Glomerular visceral epithelial cell (primary cell): Measurements from ENCODE around the gene SENP8.
"Not testable (repeated sequence)": the region's sequence is repeated elsewhere in the genome, so short reads cannot be mapped to it uniquely, and the experiment has no call there.

Experiments used
- DNase-seq: peaks from one replicate; pipeline ENCODE4 v3.0.0-alpha.2; 2016; ENCODE audit errors: extremely low spot score

The SENP8 gene

DNA sequence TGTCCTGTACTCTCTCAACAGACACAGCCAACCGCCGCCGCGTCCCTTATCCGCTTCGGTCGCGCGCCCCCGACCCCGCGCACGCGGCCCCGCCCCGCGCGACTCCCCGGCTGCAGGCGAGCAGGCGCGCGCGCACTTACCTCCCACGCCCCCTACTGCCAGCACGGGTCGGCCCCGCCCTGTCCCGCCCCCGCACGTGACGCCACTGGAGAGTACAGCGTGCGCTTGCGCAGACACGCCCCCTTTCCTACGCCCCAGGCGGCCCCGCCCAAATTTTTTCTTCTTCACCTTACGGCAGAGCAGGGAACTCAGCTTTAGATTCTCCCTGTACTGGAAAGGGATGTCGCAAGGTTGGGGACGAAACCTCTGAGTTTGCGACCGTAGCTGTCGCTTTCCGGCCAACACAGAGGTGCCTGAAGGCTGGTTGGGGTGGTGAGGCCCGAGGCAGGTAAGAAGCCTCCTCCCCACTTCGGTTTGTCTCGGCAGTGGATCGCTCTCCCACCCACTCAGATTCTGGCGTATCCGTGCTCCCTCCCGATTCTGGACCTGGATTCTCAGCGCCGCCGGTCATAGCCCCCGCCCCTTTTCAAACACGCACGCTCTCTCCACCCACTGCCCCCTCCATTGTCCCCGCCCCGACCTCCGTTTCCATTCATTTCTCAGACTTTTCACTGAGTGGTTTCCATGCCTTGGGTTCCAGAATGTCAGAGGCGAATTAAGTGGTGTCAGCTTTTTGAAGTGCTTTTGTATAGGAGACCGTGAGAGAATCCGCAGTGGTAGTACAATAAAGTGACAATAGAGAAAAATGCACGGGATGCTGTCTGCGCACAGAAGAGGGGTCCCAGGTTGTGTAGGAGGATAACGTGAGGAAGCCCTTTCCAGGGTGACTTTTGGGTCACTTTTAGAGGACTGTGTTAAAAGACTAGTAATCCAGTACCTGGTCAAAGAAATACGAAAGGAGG lies at the start of gene SENP8, which contains the start of gene MYO9A:
SENP8 (plus strand) TSS at position 387 of the 962 bp plus-strand sequence. CDS start 21,221 bp downstream, outside the sequence.
MYO9A (minus strand) TSS at position 134 of the 962 bp plus-strand sequence. CDS start 71,587 bp downstream, outside the sequence.
- peak; percentile 99 for DNase-seq

DNA sequence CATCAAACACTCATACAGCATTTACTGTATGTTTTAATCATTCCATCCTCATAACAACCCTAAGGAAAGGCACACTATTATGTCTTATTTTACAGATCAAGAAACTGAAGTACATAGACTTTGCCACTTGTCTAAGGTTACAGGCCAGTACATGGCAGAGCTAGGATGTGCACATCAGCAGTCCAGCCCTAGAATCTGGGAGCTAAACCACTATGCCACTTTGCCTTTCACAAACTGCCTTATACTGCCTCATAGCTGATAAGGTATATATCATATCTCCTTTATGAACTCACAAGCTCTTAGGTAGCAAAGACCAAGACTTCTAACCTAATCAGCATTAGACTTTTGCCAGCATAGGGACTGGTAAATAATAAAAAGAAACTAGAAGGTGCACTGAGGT lies 49.3 kb upstream of the SENP8 start:
- DNase-seq: no peak

DNA sequence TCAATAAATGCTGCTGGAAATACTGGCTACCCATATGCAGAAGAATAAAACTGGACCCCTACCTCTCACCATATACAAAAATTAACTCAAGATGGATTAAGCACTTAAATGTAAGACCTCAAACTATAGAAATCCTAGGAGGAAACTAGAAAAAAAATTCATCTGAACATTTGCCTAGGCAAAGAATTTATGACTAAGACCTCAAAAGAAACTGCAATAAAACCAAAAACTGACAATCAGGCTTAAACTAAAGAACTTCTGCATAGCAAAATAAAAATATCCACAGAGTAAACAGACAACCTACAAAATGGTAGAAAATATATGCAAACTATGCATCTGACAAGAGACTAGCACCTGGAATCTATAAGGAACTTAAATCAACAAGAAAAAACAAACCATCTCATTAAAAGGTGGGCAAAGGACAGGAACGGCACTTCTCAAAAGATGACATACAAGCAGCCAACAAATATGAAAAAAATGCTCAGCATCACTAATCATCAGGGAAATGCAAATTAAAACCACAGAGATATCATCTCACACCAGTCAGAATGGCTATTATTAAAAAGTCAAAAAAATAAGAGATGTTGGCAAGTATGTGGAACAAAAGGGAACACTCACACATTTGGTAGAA lies 47.3 kb upstream of the SENP8 start:
- no peak for DNase-seq

DNA sequence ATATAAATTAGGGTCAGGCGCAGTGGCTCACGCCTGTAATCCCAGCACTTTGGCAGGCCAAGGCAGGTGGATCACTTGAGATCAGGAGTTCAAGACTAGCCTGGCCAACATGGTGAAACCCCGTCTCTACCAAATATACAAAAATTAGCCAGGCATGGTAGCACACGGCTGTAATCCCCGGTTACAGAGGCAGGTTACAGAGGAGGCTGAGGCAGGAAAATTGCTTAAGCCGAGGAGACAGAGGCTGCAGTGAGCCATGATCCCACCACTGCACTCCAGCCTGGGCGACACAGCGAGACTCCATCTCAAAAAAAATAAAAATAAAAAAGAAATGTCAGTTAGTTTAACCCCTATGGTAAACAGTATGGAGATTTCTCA lies 46.8 kb upstream of the SENP8 start:
- not testable (repeated sequence) for DNase-seq

DNA sequence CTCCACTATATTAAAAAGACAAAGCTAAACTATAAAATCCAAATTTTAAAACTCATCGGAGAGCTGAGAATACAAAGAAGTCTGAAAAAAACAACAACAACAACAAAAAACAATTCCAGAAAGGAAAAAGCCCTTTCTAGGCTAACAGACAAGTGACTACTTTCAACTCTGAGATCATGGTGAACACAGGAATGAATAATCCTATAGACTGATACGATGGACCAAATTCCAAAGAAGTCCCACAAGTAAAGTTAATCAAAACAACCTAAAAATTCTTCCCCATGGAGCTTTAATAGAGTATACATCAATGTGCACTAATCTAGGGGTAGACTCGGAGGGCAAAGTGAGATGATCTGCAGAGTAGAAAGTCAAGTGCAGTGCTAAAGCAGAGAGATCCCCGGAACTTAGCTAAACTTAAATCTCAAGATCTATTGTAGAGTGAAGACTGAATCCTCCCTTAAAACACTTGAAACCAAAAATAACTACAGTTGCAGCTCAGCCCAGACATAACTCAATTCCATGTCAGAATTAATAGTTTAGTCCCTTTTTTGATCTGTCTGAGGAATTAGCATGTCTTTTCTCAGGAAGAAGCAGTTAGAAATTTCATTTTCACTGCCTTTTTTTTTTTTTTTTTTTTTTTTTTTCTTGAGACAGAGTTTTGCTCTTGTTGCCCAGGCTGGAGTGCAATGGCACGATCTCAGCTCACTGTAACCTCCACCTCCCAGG lies 43.7 kb upstream of the SENP8 start:
- no peak for DNase-seq

DNA sequence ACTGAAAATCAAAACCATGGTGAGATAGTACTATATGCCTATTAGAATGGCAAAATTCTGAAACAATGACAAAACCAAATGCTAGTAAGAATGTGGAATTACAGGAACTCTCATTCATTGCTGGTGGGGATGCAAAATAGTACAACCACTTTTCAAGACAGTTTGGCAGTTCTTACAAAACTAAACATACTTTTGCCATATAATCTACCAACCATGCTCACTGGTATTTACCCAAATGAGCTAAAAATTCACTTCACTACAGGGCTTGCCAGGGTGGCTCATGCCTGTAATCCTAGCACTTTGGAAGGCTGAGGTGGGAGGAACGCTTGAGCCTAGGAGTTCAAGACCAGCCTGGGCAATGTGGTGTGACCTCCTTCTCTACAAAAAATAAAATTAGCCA lies 40.3 kb upstream of the SENP8 start:
- no peak for DNase-seq

DNA sequence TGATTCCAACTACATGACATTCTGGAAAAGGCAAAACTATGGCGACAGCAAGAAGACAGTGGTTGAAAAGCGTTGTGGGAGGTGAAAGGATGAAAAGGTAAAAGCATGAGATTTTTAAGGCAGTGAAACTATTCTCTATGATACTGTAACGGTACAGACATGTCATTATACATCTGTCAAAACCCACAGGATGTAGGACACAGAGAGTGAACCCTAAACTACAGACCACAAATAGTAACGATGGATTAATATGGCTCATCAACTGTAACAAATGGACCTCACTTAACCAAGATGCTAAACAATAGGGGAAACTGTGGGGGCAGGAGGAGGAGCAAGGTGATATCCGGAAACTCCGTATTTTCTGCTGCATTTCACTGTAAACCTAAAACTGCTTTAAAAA lies 39.3 kb upstream of the SENP8 start:
- no peak for DNase-seq

DNA sequence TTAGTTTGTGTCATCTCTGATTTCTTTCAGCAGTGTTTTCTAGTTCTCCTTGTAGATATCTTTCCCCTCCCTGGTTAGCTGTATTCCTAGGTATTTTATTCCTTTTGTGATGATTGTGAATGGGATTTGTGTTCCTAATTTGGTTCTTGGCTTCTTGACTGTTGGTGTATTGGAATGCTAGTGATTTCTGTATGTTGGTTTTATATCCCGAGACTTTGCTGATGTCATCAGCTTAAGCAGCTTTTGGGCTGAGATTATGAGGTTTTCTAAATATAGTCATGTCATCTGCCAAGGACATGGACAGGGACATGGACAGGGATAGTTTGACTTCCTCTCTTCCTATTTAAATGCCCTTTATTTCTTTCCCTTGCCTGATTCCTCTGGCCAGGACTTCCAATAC lies 36.0 kb upstream of the SENP8 start:
- no peak for DNase-seq

DNA sequence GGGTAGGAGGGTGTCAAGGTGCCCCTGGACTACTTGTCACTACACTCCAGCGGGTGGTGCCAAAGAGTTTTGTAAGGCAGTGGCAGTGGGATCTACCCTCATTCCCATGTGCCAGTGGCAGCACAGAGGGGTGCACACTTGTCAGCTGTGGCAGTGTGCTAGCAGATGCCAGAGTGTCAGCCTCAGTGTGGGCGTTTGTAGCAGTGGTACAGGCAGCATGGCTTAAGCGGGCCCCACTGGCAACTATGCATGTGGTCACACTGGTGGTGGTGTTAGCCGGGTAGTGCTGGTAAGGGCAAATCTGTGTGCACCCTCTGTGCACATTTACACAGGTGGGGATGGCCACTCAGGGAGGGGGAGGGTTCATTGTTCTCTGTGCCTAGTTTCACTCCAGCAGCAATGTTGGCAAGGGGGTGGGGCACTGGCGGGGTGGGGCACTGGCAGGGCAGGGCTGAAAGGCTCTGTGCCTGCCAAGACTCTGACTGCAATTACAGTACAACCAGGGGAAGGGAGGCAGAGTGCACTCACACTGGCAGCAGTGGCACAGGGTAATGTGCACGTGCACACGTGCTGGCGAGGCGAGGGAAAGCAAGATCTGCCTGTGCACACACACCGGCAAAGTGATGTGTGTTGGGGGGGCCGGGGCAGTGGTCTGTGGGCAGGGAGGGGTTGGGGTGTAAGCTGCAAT lies 32.0 kb upstream of the SENP8 start:
- no peak for DNase-seq

DNA sequence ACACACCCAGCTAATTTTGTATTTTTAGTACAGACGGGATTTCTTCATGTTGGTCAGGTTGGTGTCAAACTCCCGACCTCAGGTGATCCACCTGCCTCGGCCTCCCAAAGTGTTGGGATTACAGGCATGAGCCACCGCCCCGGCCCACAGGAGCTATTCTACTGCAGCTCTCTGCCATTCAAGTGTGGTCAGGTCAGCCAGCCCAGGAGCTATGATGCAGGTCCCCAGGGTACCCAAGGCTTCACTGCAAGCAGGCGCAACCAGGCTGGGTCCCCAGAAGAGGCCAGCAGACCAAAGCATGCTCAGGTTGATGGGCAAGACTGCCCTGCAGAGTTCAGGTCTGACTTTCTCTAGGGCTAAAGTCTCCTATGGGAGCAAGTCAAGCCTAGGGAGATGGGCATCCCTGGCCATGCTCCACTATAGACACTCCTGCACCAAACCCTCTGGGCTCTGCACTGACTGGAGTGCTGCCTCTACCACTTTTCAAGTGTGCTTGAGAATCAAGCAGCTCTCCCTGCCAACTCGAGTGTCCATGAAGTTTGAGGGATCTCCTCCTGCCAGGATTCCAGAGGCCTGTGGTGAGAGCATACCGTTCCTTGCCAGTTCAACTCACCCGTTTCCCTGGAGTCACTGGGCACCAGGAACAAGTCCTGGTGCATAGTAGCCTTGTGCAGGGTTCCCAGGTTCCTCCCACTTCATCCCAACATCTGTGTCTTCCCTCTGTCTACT lies 31.1 kb upstream of the SENP8 start:
- no peak for DNase-seq

DNA sequence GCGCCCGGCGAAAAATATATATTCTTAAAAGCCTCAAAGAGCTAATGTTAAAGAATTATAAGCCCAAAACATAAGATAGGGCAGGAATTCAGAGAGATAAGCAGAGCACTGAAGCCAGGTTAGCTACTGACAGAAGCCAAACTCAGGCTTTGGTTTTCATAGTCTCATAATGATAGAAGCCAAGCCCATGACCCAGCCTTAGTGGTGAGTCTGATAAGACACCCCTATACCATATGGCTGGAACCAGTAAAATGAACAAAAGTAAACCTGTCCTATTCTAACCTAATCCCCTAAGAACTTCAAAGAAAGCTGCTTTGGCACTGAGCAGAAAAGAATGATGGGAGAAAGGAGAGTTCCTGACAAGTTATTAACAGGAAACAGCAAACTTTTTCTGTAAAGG lies 26.2 kb upstream of the SENP8 start:
- DNase-seq: no peak

DNA sequence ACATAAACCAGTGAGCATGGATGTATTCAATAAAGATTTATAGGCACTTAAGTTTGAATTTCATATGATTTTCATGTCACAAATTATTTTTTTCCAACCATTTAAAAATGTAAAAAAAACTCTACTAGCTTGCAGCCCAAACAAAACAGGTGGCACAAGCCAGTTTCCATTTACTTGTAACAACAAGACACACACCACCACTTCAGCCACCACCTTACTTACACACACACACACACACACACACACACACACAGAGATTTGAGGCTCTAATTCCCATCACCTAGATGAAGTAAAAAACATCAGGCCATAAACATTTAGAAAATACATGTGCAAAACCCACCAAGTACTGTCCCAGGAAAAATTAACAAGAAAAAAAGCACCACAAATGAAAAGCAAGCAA lies 25.5 kb upstream of the SENP8 start:
- DNase-seq: no peak

DNA sequence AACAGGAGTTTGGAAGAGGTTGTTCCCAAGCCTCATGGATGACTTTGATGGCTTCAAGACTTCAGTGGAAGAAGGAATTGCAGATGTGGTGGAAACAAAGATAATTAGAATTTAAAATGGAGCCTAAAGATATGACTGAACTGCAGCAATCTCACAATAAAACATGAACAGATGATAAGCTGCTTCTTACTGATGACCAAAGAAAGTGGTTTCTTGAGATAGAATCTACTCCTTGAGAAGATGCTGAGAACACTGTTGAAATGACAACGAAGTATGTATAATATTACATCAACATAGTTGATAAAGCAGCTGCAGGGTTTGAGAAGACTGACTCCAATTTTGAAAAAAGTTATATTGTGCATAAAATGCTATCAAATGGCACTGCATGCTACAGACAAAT lies 21.4 kb upstream of the SENP8 start:
- no peak for DNase-seq

DNA sequence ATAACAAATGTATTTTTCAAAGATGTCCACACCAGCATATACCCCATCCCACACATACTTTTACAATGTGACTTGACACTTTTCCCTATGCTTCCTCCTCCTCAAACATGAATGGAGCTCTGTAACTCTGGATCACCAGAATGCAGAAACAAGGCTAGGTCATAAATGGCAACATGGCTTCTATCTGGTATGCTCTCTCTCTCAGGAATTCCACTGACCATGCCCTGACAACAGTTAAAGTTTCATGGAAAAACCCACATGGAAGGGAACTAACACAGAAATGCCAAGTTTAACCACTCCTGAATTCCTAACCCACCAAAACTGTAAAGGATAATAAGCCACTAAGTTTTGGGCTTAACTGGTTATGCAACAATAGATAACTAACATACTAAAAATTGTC lies 20.2 kb upstream of the SENP8 start:
- peak; percentile 35 for DNase-seq

DNA sequence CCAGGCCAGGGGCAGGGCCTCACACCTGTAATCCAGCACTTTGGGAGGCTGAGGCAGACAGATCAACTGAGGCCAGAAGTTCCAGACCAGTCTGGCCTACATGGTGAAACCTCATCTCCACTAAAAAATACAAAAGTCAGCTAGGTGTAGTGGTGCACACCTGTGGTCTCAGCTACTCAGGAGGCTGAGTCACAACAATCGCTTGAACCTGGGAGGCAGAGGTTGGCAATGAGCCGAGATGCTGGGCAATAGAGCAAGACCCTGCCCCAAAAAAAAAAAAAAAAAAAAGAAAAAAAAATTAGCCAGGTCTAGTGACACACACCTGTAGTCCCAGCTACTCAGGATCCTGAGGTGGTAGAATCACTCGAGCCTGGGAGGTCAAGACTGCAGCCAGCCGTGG lies 19.0 kb upstream of the SENP8 start:
- no peak for DNase-seq

DNA sequence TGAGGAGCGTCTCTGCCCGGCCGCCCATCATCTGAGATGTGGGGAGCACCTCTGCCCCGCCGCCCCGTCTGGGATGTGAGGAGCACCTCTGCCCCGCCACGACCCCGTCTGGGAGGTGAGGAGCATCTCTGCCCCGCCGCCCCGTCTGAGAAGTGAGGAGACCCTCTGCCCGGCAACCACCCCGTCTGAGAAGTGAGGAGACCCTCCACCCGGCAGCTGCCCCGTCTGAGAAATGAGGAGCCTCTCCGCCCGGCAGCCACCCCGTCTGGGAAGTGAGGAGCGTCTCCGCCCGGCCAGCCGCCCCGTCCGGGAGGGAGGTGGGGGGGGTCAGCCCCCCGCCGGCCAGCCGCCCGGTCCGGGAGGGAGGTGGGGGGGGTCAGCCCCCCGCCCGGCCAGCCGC lies 17.7 kb upstream of the SENP8 start:
- DNase-seq: not testable (repeated sequence)

DNA sequence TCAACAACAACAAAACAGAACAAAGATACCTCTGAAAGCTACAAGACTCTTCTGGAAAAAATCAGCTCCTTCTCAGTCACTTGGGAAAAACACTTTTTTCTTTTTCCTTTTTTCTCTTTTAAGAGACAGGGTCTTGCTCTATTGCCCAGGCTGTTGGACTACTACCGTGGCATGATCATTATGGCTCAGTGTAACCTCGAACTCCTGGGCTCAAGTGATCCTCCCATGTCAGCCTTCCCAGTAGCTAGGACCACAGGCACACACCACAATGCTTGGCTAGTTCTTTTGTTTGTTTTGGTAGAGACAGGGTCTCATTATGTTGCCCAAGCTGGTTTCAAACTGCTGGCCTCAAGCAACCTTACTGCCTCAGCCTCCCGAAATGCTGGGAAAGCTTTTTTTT lies 13.1 kb upstream of the SENP8 start:
- no peak for DNase-seq

DNA sequence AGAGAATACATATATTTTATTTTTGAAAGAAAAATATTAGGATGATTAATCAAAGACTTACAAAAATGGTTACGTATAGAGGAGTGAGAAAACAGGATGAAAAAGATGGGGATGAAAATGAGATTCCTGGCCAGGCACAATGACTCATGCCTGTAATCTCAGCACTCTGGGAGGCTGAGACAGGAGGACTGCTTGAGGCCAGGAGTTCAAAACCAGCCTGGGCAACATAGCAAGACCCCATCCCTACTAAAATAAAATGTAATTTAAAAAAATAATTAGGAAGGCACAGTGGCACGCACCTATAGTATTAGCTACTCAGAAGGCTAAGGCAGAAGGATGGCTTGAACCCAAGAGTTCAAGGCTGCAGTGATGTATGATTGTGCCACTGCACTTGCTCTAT lies 12.1 kb upstream of the SENP8 start:
- no peak for DNase-seq

DNA sequence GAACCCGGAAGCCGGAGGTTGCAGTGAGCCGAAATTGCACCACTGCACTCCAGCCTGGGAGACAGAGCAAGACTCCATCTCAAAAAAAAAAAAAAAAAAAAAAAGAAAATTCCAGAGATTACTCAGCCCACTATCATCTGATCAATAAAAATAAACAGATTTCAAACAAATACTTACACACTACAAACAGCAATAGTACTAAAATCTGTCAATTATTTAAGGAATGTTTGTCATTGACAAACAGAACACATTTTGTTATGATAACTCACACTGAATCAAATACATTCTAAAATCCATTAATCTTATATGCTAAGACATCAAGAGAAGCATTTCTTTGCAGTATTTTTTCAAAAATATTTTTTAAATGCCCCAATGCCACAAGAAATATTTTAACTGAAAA lies 7.8 kb upstream of the SENP8 start:
- DNase-seq: no peak

DNA sequence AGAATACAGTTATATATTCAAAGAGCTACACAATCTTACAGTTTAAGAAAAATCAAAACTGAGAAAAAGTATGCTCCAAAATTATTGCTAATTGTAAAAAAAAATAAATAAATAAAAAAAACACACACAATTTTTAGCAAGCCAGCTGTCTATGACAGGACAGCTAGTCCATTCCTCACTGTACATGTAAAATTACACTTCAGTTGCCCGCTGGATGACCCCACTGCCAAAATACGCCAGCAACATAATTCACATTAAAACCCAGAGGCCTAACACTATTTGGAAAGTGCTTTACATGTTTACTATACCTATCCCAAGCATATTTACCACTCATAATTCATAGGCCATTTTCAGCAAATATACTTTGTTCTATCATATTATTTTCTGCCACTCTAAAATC lies 6.1 kb upstream of the SENP8 start:
- no peak for DNase-seq

DNA sequence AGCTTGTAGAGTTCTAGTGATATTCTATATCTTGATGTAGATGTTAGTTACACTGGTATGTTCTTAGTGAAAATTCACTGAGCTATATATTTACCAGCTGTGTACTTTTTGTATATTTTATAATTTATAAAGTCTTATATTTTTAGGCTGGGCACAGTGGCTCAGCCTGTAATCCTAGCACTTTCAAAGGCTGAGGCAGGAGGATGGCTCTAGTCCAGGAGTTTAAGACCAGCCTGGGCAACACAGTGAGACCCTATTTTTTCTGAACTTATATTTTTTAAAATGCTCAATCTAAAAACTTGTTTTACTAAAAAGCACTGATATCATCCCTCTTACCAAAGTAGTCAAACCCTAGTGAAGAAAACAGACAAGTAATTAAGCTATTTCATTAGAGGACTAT lies 5.4 kb upstream of the SENP8 start:
- no peak for DNase-seq
